Activated naive CD8-positive, alpha-beta T cell treated with anti-CD3 and anti-CD28 coated beads, Interleukin-2, amount 50 U/mL, for 24 hours (primary cell): ENCODE data around the gene DKC1.

Experiments used
- ATAC-seq: fragments of 150-1000 bp; cut with Tn5 transposase; one replicate; pipeline ENCODE4 v1.10.0; 2021
- DNase-seq: peaks from one replicate; pipeline ENCODE4 v3.0.0; 2021
- H3K27ac Mint-ChIP-seq: one replicate; pipeline ENCODE4 v1.8.0; 2021; ENCODE audit warnings: mild to moderate bottlenecking, mixed read lengths
- H3K27me3 Mint-ChIP-seq: one replicate; pipeline ENCODE4 v1.8.0; 2021; ENCODE audit warnings: mixed read lengths
- H3K36me3 Mint-ChIP-seq: one replicate; pipeline ENCODE4 v1.8.0; 2021; ENCODE audit warnings: low read depth, mixed read lengths
- H3K4me1 Mint-ChIP-seq: one replicate; pipeline ENCODE4 v1.8.0; 2021; ENCODE audit warnings: mixed read lengths
- H3K4me3 Mint-ChIP-seq: one replicate; pipeline ENCODE4 v1.8.0; 2021; ENCODE audit warnings: mild to moderate bottlenecking, moderate library complexity, mixed read lengths
- H3K9me3 Mint-ChIP-seq: one replicate; pipeline ENCODE4 v1.8.0; 2021; ENCODE audit warnings: mixed read lengths

The DKC1 gene

GRCh38 chrX:154793084-154793795 is 30.6 kb downstream of the DKC1 start:
- Mint-ChIP-seq H3K4me1 (peaks cover 38% of the 10 kb centered on the region), H3K27ac (peak overlapping the region; percentile 42), H3K9me3 (no peaks in the 10 kb centered on the region), H3K4me3 (no peak overlapping the region), H3K27me3 (no peaks in the 10 kb centered on the region), H3K36me3 (peaks cover under 1% of the 10 kb centered on the region)
- DNase-seq = no peak
- no peak for ATAC-seq

- no peak for ATAC-seq
- DNase-seq = no peak
- no peaks in the 10 kb centered on the region for H3K27me3 Mint-ChIP-seq
- H3K9me3 Mint-ChIP-seq = no peaks in the 10 kb centered on the region
- no peak overlapping the region for H3K4me3 Mint-ChIP-seq
- H3K4me1 Mint-ChIP-seq = peaks cover 54% of the 10 kb centered on the region
- no peak overlapping the region for H3K27ac Mint-ChIP-seq
- peaks cover 2% of the 10 kb centered on the region for H3K36me3 Mint-ChIP-seq
These were observed 32.4 kb downstream of the DKC1 start for GRCh38 chrX:154795016-154795415.

- Mint-ChIP-seq H3K27me3 (no peaks in the 10 kb centered on the region), H3K27ac (no peak overlapping the region), H3K4me3 (no peak overlapping the region), H3K4me1 (peaks cover 61% of the 10 kb centered on the region), H3K36me3 (peaks cover 2% of the 10 kb centered on the region), H3K9me3 (no peaks in the 10 kb centered on the region)
- ATAC-seq (no peak), DNase-seq (no peak)
These were observed 34.3 kb downstream of the DKC1 start for GRCh38 chrX:154797006-154797405.

- DNase-seq (no peak), ATAC-seq (no peak)
- H3K4me3 Mint-ChIP-seq = peak overlapping the region; percentile 37
- peak overlapping the region; percentile 87 for H3K27ac Mint-ChIP-seq
- no peaks in the 10 kb centered on the region for H3K9me3 Mint-ChIP-seq
- H3K4me1 Mint-ChIP-seq = peaks cover 73% of the 10 kb centered on the region
- H3K36me3 Mint-ChIP-seq = peaks cover 2% of the 10 kb centered on the region
- no peaks in the 10 kb centered on the region for H3K27me3 Mint-ChIP-seq
These were observed 37.1 kb downstream of the DKC1 start for GRCh38 chrX:154799556-154800348.

- ATAC-seq = no peak
- Mint-ChIP-seq H3K4me3 (no peak overlapping the region), H3K36me3 (peaks cover 2% of the 10 kb centered on the region), H3K27ac (peak overlapping the region; percentile 59), H3K27me3 (no peaks in the 10 kb centered on the region), H3K9me3 (no peaks in the 10 kb centered on the region), H3K4me1 (peaks cover 75% of the 10 kb centered on the region)
- no peak for DNase-seq
These were observed 38.0 kb downstream of the DKC1 start for GRCh38 chrX:154800478-154801210.

DNA sequence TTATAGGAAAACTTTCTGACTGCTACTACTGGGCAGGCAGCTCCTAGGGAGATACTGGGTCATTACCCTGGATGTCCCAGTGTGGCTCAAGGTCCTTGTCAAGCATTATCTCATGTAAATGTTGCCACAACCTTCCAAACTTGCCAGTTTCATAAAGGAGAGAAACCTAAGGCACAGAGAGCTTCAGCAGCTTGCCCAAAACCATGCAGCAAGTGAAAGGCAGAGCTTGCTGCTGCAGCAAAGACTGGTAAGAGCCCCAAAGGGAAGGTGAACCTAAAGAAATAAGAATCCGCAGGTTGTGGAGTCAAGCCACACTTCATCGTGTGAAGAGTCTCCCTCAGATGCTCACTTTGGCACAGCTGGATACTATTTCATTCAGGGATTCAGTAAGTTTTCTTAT is 40.3 kb downstream of the DKC1 start:
- Mint-ChIP-seq H3K27me3 (no peaks in the 10 kb centered on the region), H3K4me1 (peaks cover 66% of the 10 kb centered on the region), H3K9me3 (no peaks in the 10 kb centered on the region), H3K27ac (no peak overlapping the region), H3K4me3 (peak overlapping the region; percentile 24), H3K36me3 (peaks cover 2% of the 10 kb centered on the region)
- no peak for ATAC-seq
- no peak for DNase-seq

GRCh38 chrX:154804261-154804956 is 41.7 kb downstream of the DKC1 start:
- no peak for DNase-seq
- Mint-ChIP-seq H3K4me1 (peaks cover 55% of the 10 kb centered on the region), H3K36me3 (no peaks in the 10 kb centered on the region), H3K27me3 (no peaks in the 10 kb centered on the region), H3K9me3 (no peaks in the 10 kb centered on the region), H3K4me3 (peak overlapping the region; percentile 78), H3K27ac (no peak overlapping the region)
- ATAC-seq = no peak

- peak; percentile 72 for ATAC-seq
- Mint-ChIP-seq H3K27me3 (no peaks in the 10 kb centered on the region), H3K27ac (no peak within 1 kb of the TSS), H3K4me3 (peak within 1 kb of the TSS; percentile 78), H3K36me3 (no peaks in the 10 kb centered on the region), H3K4me1 (peaks cover 48% of the 10 kb centered on the region), H3K9me3 (no peaks in the 10 kb centered on the region)
- DNase-seq = peak; percentile 75
These were observed 42.5 kb downstream of the DKC1 start, which contains the start of gene MPP1 for GRCh38 chrX:154804957-154805695. Gene MPP1 (minus strand): TSS chrX:154805485. CDS start chrX:154805373, 112 bp downstream.

DNA sequence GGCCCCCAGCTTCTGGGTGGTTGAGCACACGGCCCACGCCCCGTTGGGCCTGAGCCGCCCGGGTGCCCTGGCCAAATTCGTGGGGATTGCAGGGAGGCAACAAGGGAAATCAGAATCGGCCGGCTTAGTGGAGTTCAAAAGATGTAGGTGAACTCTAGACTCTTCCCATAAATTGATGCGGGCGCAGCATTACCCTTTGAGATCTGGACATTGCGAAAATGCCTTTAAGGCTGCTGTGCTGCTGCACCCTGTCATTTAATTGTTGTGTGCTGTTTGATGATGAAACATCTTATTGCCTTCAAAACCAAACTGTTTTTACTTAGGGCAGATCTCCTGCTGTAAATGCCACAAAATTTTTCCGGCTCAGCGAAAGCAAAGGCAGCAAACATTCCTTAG is 43.0 kb downstream of the DKC1 start:
- H3K36me3 Mint-ChIP-seq = no peaks in the 10 kb centered on the region
- H3K4me1 Mint-ChIP-seq = peaks cover 42% of the 10 kb centered on the region
- ATAC-seq (no peak), DNase-seq (no peak)
- peak overlapping the region; percentile 78 for H3K4me3 Mint-ChIP-seq
- no peaks in the 10 kb centered on the region for H3K9me3 Mint-ChIP-seq
- no peak overlapping the region for H3K27ac Mint-ChIP-seq
- no peaks in the 10 kb centered on the region for H3K27me3 Mint-ChIP-seq

DNA sequence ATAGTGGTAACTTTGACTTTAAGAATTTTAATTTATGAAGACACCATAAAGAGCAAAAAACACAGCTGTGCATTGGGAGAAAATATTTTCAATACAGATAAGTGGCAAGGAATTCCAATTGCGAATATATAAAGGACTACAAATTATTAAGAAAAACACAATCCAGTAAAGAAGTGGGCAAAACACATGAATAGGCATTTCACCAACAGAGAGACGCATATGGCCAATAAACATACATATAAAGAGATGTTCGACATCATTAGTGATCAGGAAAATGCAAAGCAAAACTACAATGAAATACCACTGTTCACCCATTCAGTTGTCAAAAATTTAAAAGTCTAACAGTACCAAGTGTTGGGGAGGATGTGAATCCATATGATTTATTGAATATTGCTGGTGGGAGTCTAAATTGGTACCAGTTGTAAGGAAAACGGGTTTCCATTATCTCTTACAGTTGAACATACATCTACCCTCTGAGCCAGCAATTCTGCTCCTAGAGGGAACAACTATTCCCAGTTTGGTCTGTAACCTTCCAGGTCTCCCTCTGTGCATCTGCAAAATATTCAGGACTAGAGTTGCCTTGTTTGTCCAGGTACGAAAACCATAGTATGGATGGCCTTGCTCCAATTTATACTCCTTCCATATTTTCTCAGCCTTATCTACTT is 44.3 kb downstream of the DKC1 start:
- H3K27me3 Mint-ChIP-seq = no peaks in the 10 kb centered on the region
- H3K9me3 Mint-ChIP-seq = no peaks in the 10 kb centered on the region
- DNase-seq = no peak
- H3K36me3 Mint-ChIP-seq = no peaks in the 10 kb centered on the region
- H3K4me1 Mint-ChIP-seq = peaks cover 32% of the 10 kb centered on the region
- no peak overlapping the region for H3K27ac Mint-ChIP-seq
- ATAC-seq = no peak
- H3K4me3 Mint-ChIP-seq = no peak overlapping the region

DNA sequence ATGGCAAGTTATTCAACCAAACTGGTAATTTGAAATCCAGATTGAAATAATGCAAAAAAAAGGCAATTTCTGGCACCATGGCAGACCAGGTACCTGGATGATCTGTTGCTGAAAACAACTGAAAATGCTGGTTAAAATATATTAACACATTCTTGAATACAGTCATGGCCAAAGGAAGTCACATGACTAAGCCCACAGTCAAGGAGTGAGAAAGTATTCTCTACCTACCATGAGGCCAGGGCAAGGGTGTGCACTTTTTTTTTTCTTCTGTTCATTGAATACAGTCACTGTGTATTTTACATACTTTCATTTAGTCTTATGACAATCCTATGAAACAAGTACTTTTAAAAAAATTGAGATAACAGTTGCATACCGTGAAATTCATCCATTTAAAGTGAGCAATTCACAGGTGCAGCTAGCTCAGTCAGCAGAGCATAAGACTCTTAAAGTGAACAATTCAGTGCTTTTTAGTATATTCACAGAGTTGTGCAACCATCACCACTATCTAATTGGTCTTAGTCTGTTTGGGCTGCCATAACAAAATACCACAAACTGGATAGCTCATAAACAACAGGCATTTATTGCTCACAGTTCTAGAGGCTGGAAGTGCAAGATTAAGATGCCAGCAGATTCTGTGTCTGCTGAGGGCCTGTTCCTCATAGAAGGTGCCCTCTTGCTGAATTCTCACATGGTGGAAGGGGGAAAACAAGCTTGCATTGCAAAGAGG is 47.4 kb downstream of the DKC1 start:
- H3K4me3 Mint-ChIP-seq = no peak overlapping the region

GRCh38 chrX:154812341-154813101 is 49.9 kb downstream of the DKC1 start:
- H3K4me1 Mint-ChIP-seq = no peaks in the 10 kb centered on the region

More for the DNA sequence above, 47.4 kb downstream of the DKC1 start:
- ATAC-seq (no peak), DNase-seq (no peak)
- Mint-ChIP-seq H3K4me1 (peaks cover 6% of the 10 kb centered on the region), H3K9me3 (no peaks in the 10 kb centered on the region), H3K36me3 (no peaks in the 10 kb centered on the region), H3K27me3 (peaks cover 3% of the 10 kb centered on the region), H3K27ac (no peak overlapping the region)

More at GRCh38 chrX:154812341-154813101, 49.9 kb downstream of the DKC1 start:
- ATAC-seq (no peak), DNase-seq (no peak)
- no peak overlapping the region for H3K27ac Mint-ChIP-seq
- H3K9me3 Mint-ChIP-seq = no peaks in the 10 kb centered on the region
- no peaks in the 10 kb centered on the region for H3K36me3 Mint-ChIP-seq
- H3K27me3 Mint-ChIP-seq = peaks cover 3% of the 10 kb centered on the region
- H3K4me3 Mint-ChIP-seq = no peak overlapping the region
